Forelimb muscle (tissue), 1 donor: Measurements from ENCODE around the gene HMSD. TPM values are rescaled to one million over a fixed set of nuclear protein-coding genes. Genes with fewer than 3 reads are reported as not detected.
A peak's percentile ranks its signal among the peaks of the same experiment; 100 is the strongest.

Experiments
- DNase-seq: peaks from one replicate; pipeline ENCODE4 v3.0.0-alpha.2; 2013; ENCODE audit warnings: low read depth
- polyA plus RNA-seq: library from polyadenylated mRNA; unstranded; fragments of 120-200 nt; gene quantifications from one replicate; pipeline ENCODE4 v1.2.1, GENCODE V29; 2013; ENCODE audit not compliant: insufficient read length

HMSD gene
- polyA plus RNA-seq, 1 donor = not detected

- no peak for DNase-seq
Measured at GRCh38 chr18:63956755-63957154, 7.7 kb downstream of the HMSD start.

- no peak for DNase-seq
Measured at GRCh38 chr18:63960891-63961290, 11.8 kb downstream of the HMSD start.

- no peak for DNase-seq
Measured at GRCh38 chr18:63961435-63961980, 12.4 kb downstream of the HMSD start.

GRCh38 chr18:63962137-63962536, 13.0 kb downstream of the HMSD start:
- no peak for DNase-seq

- no peak for DNase-seq
Measured at GRCh38 chr18:63963615-63964256, 14.6 kb downstream of the HMSD start.

- DNase-seq = no peak
Measured at GRCh38 chr18:63964908-63965307, 15.8 kb downstream of the HMSD start.

GRCh38 chr18:63965716-63966330, 16.7 kb downstream of the HMSD start:
- no peak for DNase-seq

- DNase-seq = peak; percentile 52
Measured at GRCh38 chr18:63969942-63970808, 21.1 kb downstream of the HMSD start, which contains the start of gene SERPINB8. TSS of gene SERPINB8 (plus strand) at chr18:63970081. CDS start at chr18:63978309, 8,228 bp downstream.

- no peak for DNase-seq
Measured at GRCh38 chr18:63970809-63971205, 21.7 kb downstream of the HMSD start.

- no peak for DNase-seq
Measured at GRCh38 chr18:63971320-63972001, 22.4 kb downstream of the HMSD start.

GRCh38 chr18:63972002-63972376, 22.9 kb downstream of the HMSD start:
- DNase-seq = no peak

- no peak for DNase-seq
Measured at GRCh38 chr18:63974991-63975390, 25.9 kb downstream of the HMSD start.

GRCh38 chr18:63975628-63976027, 26.5 kb downstream of the HMSD start:
- DNase-seq = no peak

- no peak for DNase-seq
Measured at GRCh38 chr18:63977040-63977439, 27.9 kb downstream of the HMSD start.

- no peak for DNase-seq
Measured at GRCh38 chr18:63979409-63979920, 30.4 kb downstream of the HMSD start.

- no peak for DNase-seq
Measured at GRCh38 chr18:63980027-63980426, 30.9 kb downstream of the HMSD start.

- DNase-seq = no peak
Measured at GRCh38 chr18:63980896-63981460, 31.9 kb downstream of the HMSD start.

- no peak for DNase-seq
Measured at GRCh38 chr18:63981719-63982118, 32.6 kb downstream of the HMSD start.

GRCh38 chr18:63982361-63982760, 33.3 kb downstream of the HMSD start:
- DNase-seq = no peak

GRCh38 chr18:63986885-63987284, 37.8 kb downstream of the HMSD start:
- no peak for DNase-seq

GRCh38 chr18:63987743-63988142, 38.6 kb downstream of the HMSD start:
- no peak for DNase-seq
